ENCODE measurements around the gene RHEX. TPM values are rescaled to one million over a fixed set of nuclear protein-coding genes. Genes with fewer than 3 reads are reported as not detected.

Gene RHEX
- total RNA-seq, result not detected in 2 replicates

DNA sequence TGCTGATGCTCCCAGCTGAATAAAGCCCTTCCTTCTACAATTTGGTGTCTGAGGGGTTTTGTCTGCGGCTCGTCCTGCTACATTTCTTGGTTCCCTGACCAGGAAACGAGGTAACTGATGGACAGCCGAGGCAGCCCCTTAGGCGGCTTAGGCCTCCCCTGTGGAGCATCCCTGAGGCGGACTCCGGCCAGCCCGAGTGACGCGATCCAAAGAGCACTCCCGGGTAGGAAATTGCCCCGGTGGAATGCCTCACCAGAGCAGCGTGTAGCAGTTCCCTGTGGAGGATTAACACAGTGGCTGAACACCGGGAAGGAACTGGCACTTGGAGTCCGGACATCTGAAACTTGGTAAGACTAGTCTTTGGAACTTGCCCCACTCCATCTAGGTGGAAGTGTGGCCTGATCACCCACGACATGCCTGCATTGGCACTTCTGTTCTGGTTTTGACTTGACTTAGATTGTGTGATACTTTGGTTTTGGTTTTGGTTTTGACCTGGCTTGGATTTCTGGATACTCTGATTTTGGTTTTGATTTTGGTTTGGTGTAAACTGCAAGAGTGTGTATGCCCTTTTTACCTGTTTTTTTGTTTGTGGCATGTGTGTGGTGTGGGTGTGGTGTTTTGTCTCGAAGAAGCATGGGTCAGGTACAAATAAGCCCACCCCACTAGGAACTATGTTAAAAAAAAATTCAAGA lies at the start of gene RHEX:
TSS of gene RHEX (plus strand) at position 255 of the 692 bp plus-strand sequence. CDS start 44,656 bp downstream, outside the sequence.
- intact Hi-C loops (cut with micrococcal nuclease), result loop anchor here (5.0 to 10.0 kb wide), 3 partner anchors 421 to 752 kb away; partner anchors contain the start of gene ELK4

DNA sequence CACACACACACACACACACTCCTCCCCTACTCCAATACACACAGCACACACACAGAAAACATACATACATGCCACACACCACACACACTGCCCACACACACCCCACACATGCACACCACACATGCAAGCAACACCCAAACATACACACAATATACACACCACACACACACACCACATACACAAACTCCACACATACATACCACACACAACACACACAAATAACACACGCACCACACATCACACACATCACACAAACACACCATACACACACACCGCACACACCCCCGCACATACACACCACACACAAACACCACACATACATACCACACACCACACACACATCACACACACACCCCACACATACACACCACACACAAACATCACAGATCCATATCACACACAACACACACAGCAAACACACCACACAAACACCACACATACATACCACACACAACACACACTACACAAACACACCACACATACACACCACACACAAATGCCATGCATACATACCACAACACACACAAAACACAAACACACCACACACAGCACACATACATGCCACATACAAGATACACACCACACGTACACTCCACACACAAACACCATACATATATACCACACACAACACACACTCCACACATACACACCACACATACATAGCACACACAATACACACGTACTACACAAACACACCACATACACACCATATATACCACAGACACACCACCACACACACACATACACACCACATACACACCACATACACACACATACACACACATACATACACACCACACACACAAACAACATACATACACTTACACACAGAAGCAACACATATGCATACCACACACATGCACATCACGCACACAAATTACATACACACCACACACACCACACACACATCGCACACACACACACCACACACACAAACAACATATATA lies 48.8 kb upstream of the RHEX start:
- intact Hi-C loops (cut with micrococcal nuclease), result no loop called here

DNA sequence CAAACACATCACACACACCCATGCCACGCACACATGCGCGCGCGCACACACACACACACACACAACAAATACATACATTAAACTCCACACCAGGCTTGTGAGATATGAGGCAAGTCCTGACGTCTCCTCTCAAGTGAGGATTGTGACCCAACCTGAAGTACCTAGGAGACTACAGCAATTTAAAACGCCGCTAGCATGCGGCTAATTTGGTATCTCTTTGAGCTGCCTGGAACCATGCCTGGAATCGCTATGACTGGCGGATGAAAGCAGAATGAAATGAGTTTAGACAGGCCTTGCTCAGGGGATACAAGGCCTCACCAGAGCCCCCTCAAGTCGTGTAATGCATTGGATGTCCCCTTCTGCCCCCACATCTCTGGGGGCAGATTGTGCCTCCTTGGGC lies 48.1 kb upstream of the RHEX start:
- intact Hi-C loops (cut with micrococcal nuclease), result no loop called here

DNA sequence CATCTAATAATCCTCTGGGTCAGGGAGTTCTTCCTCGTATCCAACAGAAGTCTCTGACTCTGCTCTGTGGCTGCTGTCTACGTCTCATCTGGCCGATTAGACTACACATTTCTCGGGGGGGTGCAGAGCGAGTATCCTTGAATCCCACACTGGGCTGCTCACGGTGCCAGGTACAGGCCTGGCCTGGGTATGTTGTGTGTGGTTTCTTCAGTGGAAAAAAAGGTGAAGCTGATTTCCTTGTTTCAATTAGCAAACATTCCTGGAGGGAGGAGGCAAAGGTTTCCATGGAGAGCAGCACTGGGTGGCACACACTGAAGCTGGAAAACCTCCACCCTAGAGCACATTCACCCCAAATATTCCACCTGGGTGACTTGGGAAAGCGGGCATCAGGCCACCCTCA lies 47.7 kb upstream of the RHEX start:
- intact Hi-C loops (cut with micrococcal nuclease), result no loop called here

GRCh38 chr1:206005778-206006180 lies 47.2 kb upstream of the RHEX start:
- intact Hi-C loops (cut with micrococcal nuclease), result no loop called here

- intact Hi-C loops (cut with micrococcal nuclease), result no loop called here
Observed at GRCh38 chr1:206006946-206007345, 46.0 kb upstream of the RHEX start.

GRCh38 chr1:206010060-206010459 lies 42.9 kb upstream of the RHEX start:
- intact Hi-C loops (cut with micrococcal nuclease), result no loop called here

DNA sequence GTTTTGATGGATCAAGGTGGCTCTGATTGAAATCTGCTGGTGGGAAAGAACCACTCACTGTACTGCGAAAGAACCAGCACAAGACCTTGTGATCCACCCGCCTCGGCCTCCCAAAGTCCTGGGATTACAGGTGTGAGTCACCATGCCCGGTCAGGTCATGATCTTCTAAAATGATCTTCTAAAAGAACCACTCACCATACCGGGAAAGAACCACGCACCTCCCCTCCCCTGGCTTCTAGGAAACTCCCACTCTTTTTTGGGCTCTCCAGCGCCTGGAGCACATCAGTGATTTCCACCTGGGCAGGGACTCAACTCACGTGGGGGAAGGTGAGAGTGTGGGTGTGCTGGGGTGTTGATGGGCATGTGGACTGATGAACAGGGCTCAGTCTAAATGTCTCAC lies 41.9 kb upstream of the RHEX start:
- intact Hi-C loops (cut with micrococcal nuclease), result no loop called here

GRCh38 chr1:206012086-206012859 lies 40.7 kb upstream of the RHEX start:
- intact Hi-C loops (cut with micrococcal nuclease), result no loop called here

DNA sequence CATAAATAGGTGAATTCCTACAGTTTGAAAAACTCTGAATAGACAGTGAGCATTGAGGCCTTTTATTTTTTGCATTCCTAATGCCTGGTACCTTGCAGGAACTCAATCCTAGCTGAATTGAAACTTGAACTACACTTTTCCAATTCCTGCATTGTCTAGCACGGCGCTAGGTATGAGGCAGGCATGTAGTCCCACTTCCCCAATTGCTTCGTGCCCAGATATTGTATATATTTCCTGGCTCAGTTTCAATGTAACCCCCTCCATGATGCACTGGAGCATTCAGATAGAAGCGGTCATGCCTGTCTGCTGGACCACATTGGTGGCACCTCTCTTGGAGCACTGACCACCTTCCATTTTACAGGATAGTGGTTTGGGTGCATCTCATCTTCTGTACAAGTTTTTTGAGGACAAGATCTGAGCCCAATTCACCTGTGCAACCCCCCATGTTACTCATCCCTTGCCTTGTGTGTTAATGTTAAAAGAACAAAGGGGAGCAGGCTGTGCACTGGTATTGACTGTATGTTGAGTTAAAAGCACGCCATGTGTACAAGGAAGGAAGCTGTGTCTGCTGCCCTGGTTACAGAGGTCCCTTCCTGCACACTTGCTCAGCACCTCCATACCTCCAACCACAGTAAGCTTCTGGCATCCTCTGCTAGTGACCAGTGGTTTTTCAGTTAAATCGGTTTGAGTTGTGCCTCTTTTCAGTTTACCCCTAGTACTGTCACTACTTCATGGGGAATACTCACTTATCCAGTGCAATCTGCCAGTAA lies 39.8 kb upstream of the RHEX start:
- intact Hi-C loops (cut with micrococcal nuclease), result no loop called here

GRCh38 chr1:206014601-206015000 lies 38.4 kb upstream of the RHEX start:
- intact Hi-C loops (cut with micrococcal nuclease), result no loop called here

GRCh38 chr1:206015071-206015470 lies 37.9 kb upstream of the RHEX start:
- intact Hi-C loops (cut with micrococcal nuclease), result no loop called here

- intact Hi-C loops (cut with micrococcal nuclease), result no loop called here
Observed at GRCh38 chr1:206020393-206021007, 32.5 kb upstream of the RHEX start.

GRCh38 chr1:206021008-206021625 lies 31.9 kb upstream of the RHEX start:
- intact Hi-C loops (cut with micrococcal nuclease), result no loop called here

DNA sequence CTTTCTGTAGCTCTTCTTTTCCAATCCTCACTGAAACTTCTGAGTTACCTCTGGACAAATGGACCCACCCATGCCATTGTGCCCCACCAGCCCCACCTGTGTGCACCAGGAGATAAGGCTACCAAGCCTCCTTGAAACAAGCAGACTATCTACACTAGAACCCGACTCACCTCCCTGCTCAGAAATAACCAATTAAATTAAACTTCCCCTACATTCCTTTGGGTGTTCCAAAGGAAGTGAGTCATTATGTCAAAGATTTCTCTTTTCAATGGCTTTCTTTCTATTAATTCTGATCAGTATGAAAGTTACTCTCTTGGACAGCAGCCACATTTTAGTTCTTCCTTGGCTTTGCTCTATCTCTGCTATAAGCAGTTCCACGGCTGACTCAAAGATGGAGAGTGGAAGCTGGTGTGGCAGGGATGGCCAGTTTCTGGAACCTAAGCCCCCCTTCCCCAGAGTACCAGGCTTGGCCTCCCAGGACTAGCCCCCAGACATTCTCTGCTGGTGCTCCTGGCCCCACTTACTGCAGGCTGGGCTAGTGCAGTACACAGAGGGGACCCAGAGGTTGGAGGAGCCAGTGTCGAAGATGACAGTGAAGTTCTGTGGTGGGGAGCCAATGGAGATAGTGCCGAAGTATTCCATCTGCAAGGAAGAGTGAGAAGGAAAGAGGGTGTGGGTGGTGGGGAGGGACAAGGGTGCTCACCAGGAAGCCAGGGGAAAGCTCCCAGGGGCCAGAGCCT lies 31.2 kb upstream of the RHEX start:
- intact Hi-C loops (cut with micrococcal nuclease), result no loop called here

DNA sequence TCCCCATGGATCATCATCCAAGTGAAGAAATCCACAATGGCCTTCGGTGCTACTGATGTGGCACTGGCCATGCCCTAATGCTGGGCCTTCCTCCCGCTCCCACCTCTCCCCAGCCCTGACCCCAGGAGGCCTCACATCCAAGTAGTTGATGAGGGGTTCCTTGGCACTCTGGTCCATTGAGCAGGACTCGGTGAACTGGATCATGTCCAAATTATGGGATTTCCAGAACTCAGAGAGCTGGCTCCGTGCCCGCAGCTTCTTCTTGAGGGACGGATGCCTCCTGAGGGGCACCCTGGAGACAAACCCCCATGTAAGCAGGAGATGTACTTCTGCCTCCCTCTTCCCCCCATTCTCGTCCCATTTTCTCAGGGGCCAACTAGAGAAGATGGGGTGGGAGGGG lies 30.2 kb upstream of the RHEX start:
- intact Hi-C loops (cut with micrococcal nuclease), result no loop called here

DNA sequence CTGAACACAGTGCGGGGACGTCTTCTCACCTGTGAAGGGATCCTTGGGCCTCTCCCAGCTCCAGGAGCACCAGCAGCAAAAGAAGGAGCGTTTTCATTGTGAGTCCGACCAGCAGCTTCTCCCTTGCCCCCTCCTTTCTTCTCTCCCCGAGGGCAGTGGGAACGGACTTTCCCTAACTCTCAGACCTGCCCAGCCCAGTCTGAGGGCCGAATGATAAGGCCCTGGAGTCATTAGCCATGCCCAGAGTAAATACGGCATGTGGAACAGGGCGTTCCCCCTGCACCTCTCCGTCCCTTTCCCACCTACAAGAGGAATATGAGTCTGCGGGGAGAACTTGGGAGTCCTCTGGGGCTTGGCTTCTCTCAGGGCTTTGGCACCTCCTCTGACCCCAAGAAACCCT lies 29.3 kb upstream of the RHEX start, which contains the start of gene CTSE:
TSS of gene CTSE (minus strand) at position 201 of the 400 bp plus-strand sequence. CDS start at position 97, 104 bp downstream.
- intact Hi-C loops (cut with micrococcal nuclease), result no loop called here

GRCh38 chr1:206025283-206025820 lies 27.6 kb upstream of the RHEX start:
- intact Hi-C loops (cut with micrococcal nuclease), result no loop called here

- intact Hi-C loops (cut with micrococcal nuclease), result no loop called here
Observed at GRCh38 chr1:206029484-206029883, 23.5 kb upstream of the RHEX start.
